Thyroid gland (tissue), 4 donors: ENCODE results near the gene CD58. TPM values are rescaled to one million over a fixed set of nuclear protein-coding genes. Genes with fewer than 3 reads are reported as not detected.

Source experiments
- DNase-seq, 2 donors: peaks; one replicate each; pipeline ENCODE4 v3.0.0-alpha.2; 2019
- H3K27ac ChIP-seq, 3 donors: fragments of 200-600 bp; sonication (generic); 1 replicate in 2 of 3; 2 replicates in 1 of 3; pipeline ENCODE4 v1.5.1; 2016 to 2019; ENCODE audit warnings: mild to moderate bottlenecking in 1 of 3, moderate library complexity in 1 of 3
- H3K27me3 ChIP-seq: fragments of 200-600 bp; sonication (generic); one replicate; pipeline ENCODE4 v1.5.1; 2019
- H3K36me3 ChIP-seq, 2 donors: fragments of 200-600 bp; sonication (generic); one replicate each; pipeline ENCODE4 v1.5.1; 2016 to 2019
- H3K4me1 ChIP-seq, 2 donors: fragments of 200-600 bp; sonication (generic); one replicate each; pipeline ENCODE4 v1.5.1; 2017 to 2019
- H3K4me3 ChIP-seq, 3 donors: fragments of 200-600 bp; sonication (generic); replicated peaks in 1 of 3; 1 replicate in 2 of 3; 2 replicates in 1 of 3; pipeline ENCODE4 v1.5.1; 2016; ENCODE audit warnings: mild to moderate bottlenecking in 1 of 3
- H3K9me3 ChIP-seq: fragments of 200-600 bp; sonication (generic); one replicate; pipeline ENCODE4 v1.5.1; 2017
- CTCF ChIP-seq, 6 experiments: fragments of 200-600 bp in 3 of 6; fragments of 450-650 bp in 3 of 6; sonication (generic) in 3 of 6; IDR thresholded peaks; one replicate each; pipeline ENCODE4 v1.5.1; 2016 to 2019; ENCODE audit warnings: antibody characterized with exemption in 6 of 6, mild to moderate bottlenecking in 2 of 6, inconsistent platforms in 1 of 6, moderate library complexity in 1 of 6
- POLR2A ChIP-seq, 2 donors: fragments of 450-650 bp; IDR thresholded peaks; one replicate each; pipeline ENCODE4 v1.6.1; 2017; ENCODE audit warnings: antibody characterized with exemption in 2 of 2, mild to moderate bottlenecking in 2 of 2, moderate library complexity in 1 of 2
- WGBS, 2 donors: methylation state at CpG; one replicate each; pipeline ENCODE4 v1.1.5; 2017; 5-methylcytosine and 5-hydroxymethylcytosine counted together
- intact Hi-C: fragments of 100-400 bp; cut with DNase I; formaldehyde crosslinking; loops from one replicate; pipeline ENCODE4 v1.15.1; 2023
- total RNA-seq, 4 donors: library from RNA; depleted of rRNA; stranded (reverse); fragments of >200 nt; gene quantifications; one replicate each; pipeline ENCODE4 v1.2.3, GENCODE V29; 2016

The CD58 gene
- total RNA-seq, 4 donors from 2014 or later: 17.5 to 51.9 (median 23.1) TPM

- Histone ChIP-seq H3K36me3 (no peaks in the 10 kb centered on the region), H3K9me3 (no peaks in the 10 kb centered on the region), H3K4me3 (no peak overlapping the region), H3K27ac (no peak overlapping the region), H3K27me3 (no peaks in the 10 kb centered on the region), H3K4me1 (peaks cover 0 to 5% of the 10 kb centered on the region in 2 donors)
- 86 to 94% methylated on average over 2 of the region's 2 CpGs for WGBS, 2 donors
- DNase-seq: no peak
- no peak for TF ChIP-seq POLR2A (IDR thresholded peaks at IDR 0.05)
- intact Hi-C loops: no loop called here
Measured at GRCh38 chr1:116554924-116555323, 15.9 kb downstream of the CD58 start.

GRCh38 chr1:116553386-116554115 lies 17.3 kb downstream of the CD58 start:
- no peak for DNase-seq

GRCh38 chr1:116546354-116546977 lies 24.4 kb downstream of the CD58 start:
- Histone ChIP-seq H3K4me3 (no peak overlapping the region), H3K9me3 (no peaks in the 10 kb centered on the region), H3K27ac (no peak overlapping the region), H3K27me3 (no peaks in the 10 kb centered on the region), H3K36me3 (peaks cover 0 to 12% of the 10 kb centered on the region in 2 donors), H3K4me1 (no peaks in the 10 kb centered on the region)
- DNase-seq: no peak
- intact Hi-C loops: no loop called here
- TF ChIP-seq POLR2A (IDR thresholded peaks at IDR 0.05) (no peak), CTCF (IDR thresholded peaks at IDR 0.05) (no peak)
- 91% methylated on average over 4 of the region's 4 CpGs for WGBS, 2 donors

More at GRCh38 chr1:116553386-116554115, 17.3 kb downstream of the CD58 start:
- no peak for TF ChIP-seq POLR2A (IDR thresholded peaks at IDR 0.05)
- H3K27ac ChIP-seq: no peak overlapping the region
- peaks cover 0 to 5% of the 10 kb centered on the region in 2 donors for H3K4me1 ChIP-seq
- H3K9me3 ChIP-seq: no peaks in the 10 kb centered on the region
- intact Hi-C loops: no loop called here
- no peaks in the 10 kb centered on the region for H3K36me3 ChIP-seq
- no peak overlapping the region for H3K4me3 ChIP-seq
- WGBS, 2 donors: 100% methylated on average over 1 of the region's 1 CpG
- H3K27me3 ChIP-seq: no peaks in the 10 kb centered on the region

- H3K9me3 ChIP-seq: no peaks in the 10 kb centered on the region
- no peak overlapping the region for H3K4me3 ChIP-seq
- intact Hi-C loops: no loop called here
- no peaks in the 10 kb centered on the region for H3K4me1 ChIP-seq
- 77 to 94% methylated on average over 2 of the region's 2 CpGs for WGBS, 2 donors
- H3K27ac ChIP-seq: no peak overlapping the region
- H3K27me3 ChIP-seq: no peaks in the 10 kb centered on the region
- H3K36me3 ChIP-seq: peaks cover 0 to 12% of the 10 kb centered on the region in 2 donors
- TF ChIP-seq POLR2A (IDR thresholded peaks at IDR 0.05) (no peak), CTCF (IDR thresholded peaks at IDR 0.05) (no peak)
- no peak for DNase-seq
Measured at GRCh38 chr1:116545359-116545705, 25.5 kb downstream of the CD58 start.

GRCh38 chr1:116544588-116545358 lies 26.1 kb downstream of the CD58 start:
- H3K4me3 ChIP-seq: no peak overlapping the region
- H3K27ac ChIP-seq: no peak overlapping the region
- no peak for TF ChIP-seq CTCF (IDR thresholded peaks at IDR 0.05)
- no peak for TF ChIP-seq POLR2A (IDR thresholded peaks at IDR 0.05)
- no peak for DNase-seq
- no peaks in the 10 kb centered on the region for H3K9me3 ChIP-seq
- no peaks in the 10 kb centered on the region for H3K4me1 ChIP-seq
- H3K36me3 ChIP-seq: peaks cover 0 to 12% of the 10 kb centered on the region in 2 donors
- no peaks in the 10 kb centered on the region for H3K27me3 ChIP-seq
- intact Hi-C loops: no loop called here
- 92 to 94% methylated on average over 8 of the region's 8 CpGs for WGBS, 2 donors

GRCh38 chr1:116540088-116540487 lies 30.7 kb downstream of the CD58 start:
- no peak for TF ChIP-seq POLR2A (IDR thresholded peaks at IDR 0.05)
- no peak for TF ChIP-seq CTCF (IDR thresholded peaks at IDR 0.05)
- Histone ChIP-seq H3K27ac (no peak overlapping the region), H3K4me3 (no peak overlapping the region), H3K9me3 (no peaks in the 10 kb centered on the region), H3K36me3 (peaks cover 0 to 17% of the 10 kb centered on the region in 2 donors), H3K4me1 (no peaks in the 10 kb centered on the region), H3K27me3 (no peaks in the 10 kb centered on the region)
- intact Hi-C loops: no loop called here
- no peak for DNase-seq
